SK-N-SH treated with all-trans-retinoic acid at 6 μM for 48 hours (cell line): ENCODE results near the gene PARD3.

ENCODE experiments used
- BACH2 ChIP-seq: fragments of 250-450 bp; sonication (Bioruptor Pico); IDR thresholded peaks from 2 replicates; pipeline ENCODE4 v1.9.0; 2021; ENCODE audit warnings: mild to moderate bottlenecking, borderline replicate concordance
- CSDC2 ChIP-seq: fragments of 250-450 bp; sonication (Bioruptor Pico); IDR thresholded peaks from 2 replicates; pipeline ENCODE4 v1.5.0; 2020; ENCODE audit warnings: mild to moderate bottlenecking, moderate library complexity
- CSRNP3 ChIP-seq: fragments of 250-450 bp; sonication (Bioruptor Pico); IDR thresholded peaks from 2 replicates; pipeline ENCODE4 v1.5.1; 2021; ENCODE audit warnings: mild to moderate bottlenecking, moderate library complexity
- ESRRG ChIP-seq: fragments of 250-450 bp; sonication (Bioruptor Pico); IDR thresholded peaks from 2 replicates; pipeline ENCODE4 v1.6.1; 2021; ENCODE audit warnings: mild to moderate bottlenecking
- GLIS3 ChIP-seq: fragments of 250-450 bp; sonication (Bioruptor Pico); IDR thresholded peaks from 2 replicates; pipeline ENCODE4 v1.5.0; 2020; ENCODE audit warnings: mild to moderate bottlenecking, moderate library complexity
- ISL1 ChIP-seq: fragments of 250-450 bp; sonication (Bioruptor Pico); IDR thresholded peaks from 2 replicates; pipeline ENCODE4 v2.1.2; 2022; ENCODE audit warnings: mild to moderate bottlenecking, moderate library complexity
- PATZ1 ChIP-seq: fragments of 250-450 bp; sonication (Bioruptor Pico); IDR thresholded peaks from 2 replicates; pipeline ENCODE4 v1.8.0; 2020; ENCODE audit warnings: mild to moderate bottlenecking, moderate library complexity, borderline replicate concordance
- PPARA ChIP-seq: fragments of 250-450 bp; sonication (Bioruptor Pico); IDR thresholded peaks from 2 replicates; pipeline ENCODE4 v1.5.0; 2020; ENCODE audit warnings: mild to moderate bottlenecking, borderline replicate concordance
- RARB ChIP-seq: fragments of 250-450 bp; sonication (Bioruptor Pico); IDR thresholded peaks from 2 replicates; pipeline ENCODE4 v1.8.0; 2021; ENCODE audit warnings: mild to moderate bottlenecking, moderate library complexity
- TCF4 ChIP-seq: fragments of 250-450 bp; sonication (Bioruptor Pico); IDR thresholded peaks from 2 replicates; pipeline ENCODE4 v1.8.0; 2021; ENCODE audit warnings: mild to moderate bottlenecking, moderate library complexity, borderline replicate concordance
- ZFP3 ChIP-seq: fragments of 250-450 bp; sonication (Bioruptor Pico); IDR thresholded peaks from 2 replicates; pipeline ENCODE4 v1.5.0; 2020; ENCODE audit warnings: mild to moderate bottlenecking, moderate library complexity
- ZFP30 ChIP-seq: fragments of 450-650 bp; formaldehyde crosslinking; IDR thresholded peaks from 2 replicates; pipeline ENCODE4 v1.5.0; 2022; ENCODE audit warnings: mild to moderate bottlenecking, moderate library complexity
- ZNF70 ChIP-seq: fragments of 450-650 bp; formaldehyde crosslinking; IDR thresholded peaks from 2 replicates; pipeline ENCODE4 v1.5.0; 2020; ENCODE audit warnings: mild to moderate bottlenecking, moderate library complexity
- TF ChIP-seq, protein P1 (sequence below): fragments of 250-450 bp; sonication (Bioruptor Pico); IDR thresholded peaks from 2 replicates; pipeline ENCODE4 v1.8.0; 2021; ENCODE audit warnings: low read depth, mild to moderate bottlenecking, moderate library complexity, borderline replicate concordance

GRCh38 chr10:34222359-34222758 is 592.7 kb downstream of the PARD3 start:
- TF ChIP-seq ZFP3 (no peak), RARB (CRISPR knock-in tag) (no peak), PATZ1 (CRISPR knock-in tag) (no peak), ZFP30 (CRISPR knock-in tag) (no peak), ISL1 (CRISPR knock-in tag) (no peak), PPARA (CRISPR knock-in tag) (no peak), ZNF70 (no peak), CSDC2 (CRISPR knock-in tag) (no peak), TCF4 (CRISPR knock-in tag) (no peak), CSRNP3 (CRISPR knock-in tag) (no peak), ESRRG (CRISPR knock-in tag) (no peak), BACH2 (no peak), GLIS3 (CRISPR knock-in tag) (no peak)
- TF ChIP-seq, protein P1, sequence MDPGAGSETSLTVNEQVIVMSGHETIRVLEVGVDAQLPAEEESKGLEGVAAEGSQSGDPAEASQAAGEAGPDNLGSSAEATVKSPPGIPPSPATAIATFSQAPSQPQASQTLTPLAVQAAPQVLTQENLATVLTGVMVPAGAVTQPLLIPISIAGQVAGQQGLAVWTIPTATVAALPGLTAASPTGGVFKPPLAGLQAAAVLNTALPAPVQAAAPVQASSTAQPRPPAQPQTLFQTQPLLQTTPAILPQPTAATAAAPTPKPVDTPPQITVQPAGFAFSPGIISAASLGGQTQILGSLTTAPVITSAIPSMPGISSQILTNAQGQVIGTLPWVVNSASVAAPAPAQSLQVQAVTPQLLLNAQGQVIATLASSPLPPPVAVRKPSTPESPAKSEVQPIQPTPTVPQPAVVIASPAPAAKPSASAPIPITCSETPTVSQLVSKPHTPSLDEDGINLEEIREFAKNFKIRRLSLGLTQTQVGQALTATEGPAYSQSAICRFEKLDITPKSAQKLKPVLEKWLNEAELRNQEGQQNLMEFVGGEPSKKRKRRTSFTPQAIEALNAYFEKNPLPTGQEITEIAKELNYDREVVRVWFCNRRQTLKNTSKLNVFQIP (CRISPR knock-in tag), result no peak
